ENCODE measurements around the gene KIF12. TPM values are rescaled to one million over a fixed set of nuclear protein-coding genes. Genes with fewer than 3 reads are reported as not detected.

The KIF12 gene
- polyA plus RNA-seq, 10 donors: 0.19 to 5.1 (median 0.52) TPM; not detected in 2

- DNase-seq: no peak
Observed at GRCh38 chr9:114069476-114070187, 29.5 kb downstream of the KIF12 start.

GRCh38 chr9:114065304-114065703 lies 33.8 kb downstream of the KIF12 start:
- DNase-seq: no peak

- DNase-seq: no peak
Observed at GRCh38 chr9:114061830-114062474, 37.1 kb downstream of the KIF12 start.

- DNase-seq: no peak
Observed at GRCh38 chr9:114061292-114061691, 37.8 kb downstream of the KIF12 start.

- no peak for DNase-seq
Observed at GRCh38 chr9:114060711-114061110, 38.4 kb downstream of the KIF12 start.

- DNase-seq: no peak
Observed at GRCh38 chr9:114060070-114060469, 39.0 kb downstream of the KIF12 start.

GRCh38 chr9:114059047-114059803 lies 39.9 kb downstream of the KIF12 start:
- DNase-seq: peak in 1 of 3 donors; percentile 19

GRCh38 chr9:114058688-114059046 lies 40.4 kb downstream of the KIF12 start:
- DNase-seq: no peak

- no peak for DNase-seq
Observed at GRCh38 chr9:114057161-114057885, 41.8 kb downstream of the KIF12 start.

GRCh38 chr9:114056527-114056926 lies 42.6 kb downstream of the KIF12 start:
- DNase-seq: no peak

GRCh38 chr9:114055894-114056293 lies 43.2 kb downstream of the KIF12 start:
- no peak for DNase-seq

- no peak for DNase-seq
Observed at GRCh38 chr9:114055061-114055460, 44.0 kb downstream of the KIF12 start.

GRCh38 chr9:114054191-114054690 lies 44.9 kb downstream of the KIF12 start:
- no peak for DNase-seq

- DNase-seq: no peak
Observed at GRCh38 chr9:114053246-114054005, 45.7 kb downstream of the KIF12 start.

- DNase-seq: no peak
Observed at GRCh38 chr9:114051706-114052105, 47.4 kb downstream of the KIF12 start.

GRCh38 chr9:114051281-114051680 lies 47.8 kb downstream of the KIF12 start:
- DNase-seq: no peak

GRCh38 chr9:114050646-114051045 lies 48.4 kb downstream of the KIF12 start:
- no peak for DNase-seq

- DNase-seq: no peak
Observed at GRCh38 chr9:114050226-114050568, 48.9 kb downstream of the KIF12 start.

- no peak for DNase-seq
Observed at GRCh38 chr9:114049441-114050225, 49.5 kb downstream of the KIF12 start.
